Activated CD4-positive, alpha-beta T cell treated with anti-CD3 and anti-CD28 coated beads, Interleukin-2, Interleukin-6, amounts not matched to agents 100 ng/mL and 50 ng/mL, durations not matched to agents 16 hours and 8 hours (primary cell): ENCODE measurements around the gene MARCHF6.

Experiments used
- DNase-seq: peaks from one replicate; pipeline ENCODE4 v3.0.0-alpha.2; 2020

Gene MARCHF6, protein sequence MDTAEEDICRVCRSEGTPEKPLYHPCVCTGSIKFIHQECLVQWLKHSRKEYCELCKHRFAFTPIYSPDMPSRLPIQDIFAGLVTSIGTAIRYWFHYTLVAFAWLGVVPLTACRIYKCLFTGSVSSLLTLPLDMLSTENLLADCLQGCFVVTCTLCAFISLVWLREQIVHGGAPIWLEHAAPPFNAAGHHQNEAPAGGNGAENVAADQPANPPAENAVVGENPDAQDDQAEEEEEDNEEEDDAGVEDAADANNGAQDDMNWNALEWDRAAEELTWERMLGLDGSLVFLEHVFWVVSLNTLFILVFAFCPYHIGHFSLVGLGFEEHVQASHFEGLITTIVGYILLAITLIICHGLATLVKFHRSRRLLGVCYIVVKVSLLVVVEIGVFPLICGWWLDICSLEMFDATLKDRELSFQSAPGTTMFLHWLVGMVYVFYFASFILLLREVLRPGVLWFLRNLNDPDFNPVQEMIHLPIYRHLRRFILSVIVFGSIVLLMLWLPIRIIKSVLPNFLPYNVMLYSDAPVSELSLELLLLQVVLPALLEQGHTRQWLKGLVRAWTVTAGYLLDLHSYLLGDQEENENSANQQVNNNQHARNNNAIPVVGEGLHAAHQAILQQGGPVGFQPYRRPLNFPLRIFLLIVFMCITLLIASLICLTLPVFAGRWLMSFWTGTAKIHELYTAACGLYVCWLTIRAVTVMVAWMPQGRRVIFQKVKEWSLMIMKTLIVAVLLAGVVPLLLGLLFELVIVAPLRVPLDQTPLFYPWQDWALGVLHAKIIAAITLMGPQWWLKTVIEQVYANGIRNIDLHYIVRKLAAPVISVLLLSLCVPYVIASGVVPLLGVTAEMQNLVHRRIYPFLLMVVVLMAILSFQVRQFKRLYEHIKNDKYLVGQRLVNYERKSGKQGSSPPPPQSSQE

DNA sequence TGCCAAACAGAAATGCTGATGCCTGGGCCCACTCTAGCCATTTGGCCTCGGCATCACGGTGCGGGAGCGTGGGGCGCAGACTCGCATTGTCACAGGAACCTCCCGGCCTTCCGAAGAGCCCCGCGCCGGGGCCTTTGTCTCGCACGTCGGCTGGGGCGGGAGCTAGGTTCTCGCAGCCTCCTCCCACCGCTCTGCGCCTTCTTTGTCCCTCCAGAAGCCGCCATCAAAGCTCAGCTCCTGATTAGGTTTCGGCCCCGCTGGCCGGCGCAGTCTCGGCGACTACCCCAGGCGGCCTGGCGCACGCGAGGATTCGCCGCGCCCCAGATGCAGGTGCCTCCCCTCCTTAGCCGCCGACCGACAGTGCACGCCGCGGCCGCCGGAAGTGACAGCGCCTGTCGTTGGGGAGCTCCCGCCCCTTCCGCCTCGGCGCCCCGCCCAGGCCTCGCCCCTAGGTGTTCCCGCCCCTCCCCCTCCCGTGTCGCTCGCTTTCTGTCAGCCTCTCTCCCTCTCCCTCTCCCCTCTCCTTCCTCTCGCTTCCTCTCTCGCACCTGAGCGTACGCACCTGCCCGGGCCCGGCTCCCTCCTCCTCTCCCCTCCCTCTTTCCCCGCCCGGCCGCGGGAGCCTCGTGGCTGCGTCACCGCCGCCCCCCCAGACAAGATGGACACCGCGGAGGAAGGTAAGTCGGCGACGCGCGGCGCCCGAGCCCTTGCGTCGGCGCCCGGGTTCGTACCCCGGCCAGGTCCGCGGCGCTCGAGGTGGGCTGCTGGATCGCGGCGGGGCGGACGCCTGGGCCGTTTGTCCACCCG is at the start of gene MARCHF6:
TSS of gene MARCHF6 (plus strand) at position 455 of the 807 bp plus-strand sequence. CDS start at position 659, 204 bp downstream.
- DNase-seq, result peak; percentile 97

DNA sequence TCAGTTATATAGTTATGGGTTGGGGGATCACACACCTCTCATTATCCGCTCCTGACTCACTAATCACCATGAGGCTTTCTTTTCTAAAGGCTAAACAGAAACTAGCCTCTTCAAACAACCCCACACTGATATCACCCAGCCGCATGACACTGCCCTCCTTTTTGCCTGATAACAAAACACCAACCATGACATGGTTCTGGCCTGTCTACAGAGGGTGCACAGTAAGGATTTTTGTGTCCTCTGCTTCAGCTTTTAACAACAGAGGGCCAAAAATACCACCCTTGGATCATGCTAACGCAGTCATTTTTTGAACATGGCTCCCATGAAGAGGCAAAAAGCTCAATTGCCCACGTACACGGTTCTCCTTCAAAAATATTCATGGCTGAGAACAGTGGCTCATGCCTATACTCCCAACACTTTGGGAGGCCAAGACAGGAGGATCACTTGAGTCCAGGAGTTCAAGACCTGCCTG is 49.8 kb upstream of the MARCHF6 start:
- DNase-seq, result no peak

DNA sequence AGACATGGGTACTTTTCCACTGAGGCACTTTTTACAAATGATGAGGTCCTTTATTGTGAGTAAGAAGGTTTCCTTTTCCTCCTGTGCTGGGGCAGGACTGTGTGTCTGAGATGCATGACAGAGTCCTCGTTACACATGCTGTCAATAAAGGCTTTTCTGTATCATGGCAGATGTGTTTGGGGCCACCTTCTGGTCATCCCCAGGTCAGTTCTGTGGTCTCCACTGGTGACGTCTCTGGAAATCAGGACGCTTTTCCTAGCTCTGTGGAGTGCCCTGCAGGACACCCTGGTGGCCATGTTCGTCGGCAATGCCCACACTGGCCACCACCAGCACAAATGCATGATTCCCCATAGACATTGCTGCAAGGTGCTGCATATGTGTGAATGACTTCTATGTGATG is 48.6 kb upstream of the MARCHF6 start:
- DNase-seq, result no peak

DNA sequence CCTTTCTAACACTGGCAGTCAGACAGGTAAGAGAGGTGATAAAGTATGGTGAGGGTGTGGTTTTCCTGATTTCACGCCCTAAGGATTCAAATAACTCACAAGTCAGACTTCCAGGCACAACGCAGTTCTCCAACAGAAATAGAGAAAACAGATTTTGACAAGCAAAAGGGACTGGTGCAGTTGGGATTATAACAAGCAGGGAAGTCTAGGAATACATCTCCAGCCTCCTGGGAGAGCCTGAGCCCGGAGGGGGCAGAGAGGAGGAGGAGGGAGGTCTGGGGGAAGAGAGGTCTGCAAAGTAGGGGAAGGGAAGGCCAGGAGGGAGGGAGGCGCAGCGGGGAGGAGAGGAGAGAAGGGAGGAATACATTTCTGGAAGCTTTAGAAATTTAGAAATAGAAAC is 47.4 kb upstream of the MARCHF6 start:
- no peak for DNase-seq

DNA sequence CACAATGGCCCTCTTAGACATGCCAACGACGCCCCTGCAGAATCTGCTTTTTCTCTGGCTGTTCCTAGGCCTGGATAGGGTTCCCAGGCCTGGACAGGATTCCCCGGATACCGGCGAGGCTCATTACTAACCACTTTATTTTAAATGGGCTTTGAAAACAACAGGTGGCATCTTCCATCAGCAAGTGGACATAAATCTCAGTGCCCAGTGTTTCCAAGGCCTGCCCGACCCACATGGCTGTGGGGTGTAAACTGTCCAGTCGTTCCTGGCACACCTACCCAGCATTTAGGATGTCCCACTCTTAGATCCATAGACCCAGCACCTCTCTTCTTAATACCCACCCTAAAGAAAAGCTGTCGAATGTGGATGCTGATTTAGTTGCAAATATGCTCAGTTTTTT is 46.7 kb upstream of the MARCHF6 start:
- DNase-seq, result no peak

DNA sequence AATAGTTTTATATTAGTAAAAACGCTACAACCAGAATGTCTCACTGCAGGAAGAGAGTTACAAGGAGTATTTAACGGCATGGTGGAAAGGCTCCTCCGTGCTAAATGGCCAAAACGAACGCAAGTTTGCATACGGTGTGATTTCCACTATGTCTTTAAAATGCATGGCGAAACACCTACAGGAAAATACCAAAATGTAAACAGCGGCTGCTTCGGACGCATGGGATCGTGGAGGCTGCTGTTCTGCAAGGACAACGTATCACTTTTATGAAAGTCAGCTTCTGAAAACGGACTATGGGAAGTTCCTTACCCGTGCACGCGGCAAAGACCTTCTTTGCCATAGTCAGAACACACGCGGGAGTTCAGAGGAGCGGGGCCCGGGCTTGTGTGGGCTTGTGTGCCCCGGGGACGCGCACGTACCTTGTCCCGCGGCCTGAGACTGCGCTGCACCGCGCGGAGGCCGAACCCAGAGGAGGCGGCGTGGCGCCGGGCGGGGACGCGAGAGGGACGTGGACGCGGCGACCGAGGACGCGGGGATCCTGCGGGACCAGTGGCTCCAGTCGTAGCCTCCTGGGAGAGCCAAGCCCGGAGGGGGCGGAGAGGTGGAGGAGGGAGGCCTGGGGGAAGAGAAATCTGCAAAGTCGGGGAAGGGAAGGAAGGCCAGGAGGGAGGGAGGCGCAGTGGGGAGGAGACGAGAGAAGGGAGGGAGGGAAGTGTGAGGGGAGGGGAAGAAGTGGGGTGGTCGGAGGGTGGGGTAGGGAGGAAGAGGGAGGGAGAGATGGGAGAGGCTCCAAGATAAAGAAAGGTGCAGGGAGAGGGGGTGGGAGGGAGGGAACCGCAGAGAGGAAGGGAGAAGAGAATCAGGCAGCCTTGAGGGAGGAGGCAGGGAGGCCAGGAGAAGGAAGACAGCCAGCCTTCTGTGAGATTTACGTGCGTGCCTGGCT is 46.0 kb upstream of the MARCHF6 start, which contains the start of gene CMBL:
TSS of gene CMBL (minus strand) at position 697 of the 943 bp plus-strand sequence. CDS start 17,140 bp downstream, outside the sequence.
- peak; percentile 32 for DNase-seq

DNA sequence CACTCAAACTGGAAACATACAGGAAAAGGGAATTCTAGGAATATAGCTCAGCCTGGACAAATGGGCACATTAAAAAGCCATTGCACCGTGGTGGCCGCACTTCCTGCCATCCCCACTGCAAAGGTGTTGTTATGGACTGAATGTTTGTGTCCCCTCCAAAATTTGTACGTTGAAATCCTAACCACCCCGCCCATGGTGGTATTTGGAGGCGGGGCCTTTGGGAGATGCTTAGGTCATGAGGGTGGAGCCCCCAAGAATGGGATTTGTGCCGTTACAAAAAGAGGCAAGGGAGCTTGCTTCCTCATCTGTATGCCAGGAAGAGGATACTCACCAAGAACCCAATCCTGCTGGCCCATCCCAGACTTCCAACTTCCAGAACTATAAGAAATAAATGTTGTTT is 44.7 kb upstream of the MARCHF6 start:
- DNase-seq, result no peak

DNA sequence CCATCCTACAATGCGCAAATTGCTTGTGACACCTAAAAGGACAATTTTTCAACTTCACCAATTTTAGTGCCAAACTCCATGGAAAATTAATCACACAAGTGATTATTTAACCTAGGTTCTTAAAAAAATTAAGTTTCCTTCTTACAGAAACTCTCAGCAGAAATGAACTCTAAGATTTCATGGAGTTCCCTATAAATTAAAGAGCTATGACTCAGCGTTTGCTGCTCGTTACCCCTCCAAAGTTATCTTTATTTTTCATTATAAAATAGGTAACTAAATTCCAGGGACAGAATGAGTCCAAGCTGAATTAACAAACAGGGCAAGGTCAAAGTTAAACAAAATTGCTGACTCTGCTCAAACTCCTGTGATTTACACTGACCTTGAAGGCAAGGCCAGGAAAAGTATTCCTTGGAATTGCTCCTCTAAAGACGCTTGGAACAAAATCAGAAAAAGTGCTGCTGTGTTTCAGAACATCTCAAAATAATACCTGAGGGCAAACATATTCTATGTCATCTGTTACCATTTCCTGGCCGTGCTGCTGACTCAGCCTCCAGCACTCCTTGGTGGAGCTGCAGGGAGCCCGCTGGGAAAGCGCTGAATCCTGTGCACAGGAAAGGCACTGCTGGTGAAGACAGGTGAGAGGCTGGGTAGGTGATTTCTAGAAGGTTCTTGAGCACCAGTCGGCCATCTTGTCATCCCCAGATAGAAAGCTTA is 43.3 kb upstream of the MARCHF6 start:
- no peak for DNase-seq

DNA sequence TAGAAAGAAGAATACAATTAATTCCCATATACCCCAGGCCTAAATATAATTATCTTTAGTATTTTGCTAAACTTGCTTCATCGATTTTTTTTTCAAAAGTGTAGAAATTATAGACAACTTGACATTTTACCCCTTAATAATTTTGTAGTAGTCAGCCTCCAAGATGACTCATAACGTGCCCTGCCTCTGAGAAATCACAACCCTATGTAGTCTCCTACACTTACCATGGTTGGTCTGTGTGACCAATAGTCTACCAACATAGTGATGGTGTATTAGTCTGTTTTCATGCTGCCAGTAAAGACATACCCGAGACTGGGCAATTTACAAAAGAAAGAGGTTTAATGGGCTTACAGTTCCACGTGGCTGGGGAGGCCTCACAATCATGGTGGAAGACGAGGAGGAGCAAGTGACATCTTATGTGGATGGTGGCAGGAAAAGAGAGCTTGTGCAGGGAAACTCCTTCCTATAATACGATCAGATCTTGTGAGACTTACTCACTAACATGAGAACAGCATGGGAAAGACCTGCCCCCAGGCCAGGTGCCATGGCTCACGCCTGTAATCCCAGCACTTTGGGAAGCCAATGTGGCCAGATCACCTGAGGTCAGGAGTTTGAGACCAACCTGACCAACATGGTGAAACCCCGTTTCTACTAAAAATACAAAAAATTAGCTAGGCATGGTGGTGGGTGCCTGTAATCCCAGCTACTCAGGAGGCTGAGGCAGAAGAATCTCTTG is 42.5 kb upstream of the MARCHF6 start:
- peak; percentile 38 for DNase-seq

DNA sequence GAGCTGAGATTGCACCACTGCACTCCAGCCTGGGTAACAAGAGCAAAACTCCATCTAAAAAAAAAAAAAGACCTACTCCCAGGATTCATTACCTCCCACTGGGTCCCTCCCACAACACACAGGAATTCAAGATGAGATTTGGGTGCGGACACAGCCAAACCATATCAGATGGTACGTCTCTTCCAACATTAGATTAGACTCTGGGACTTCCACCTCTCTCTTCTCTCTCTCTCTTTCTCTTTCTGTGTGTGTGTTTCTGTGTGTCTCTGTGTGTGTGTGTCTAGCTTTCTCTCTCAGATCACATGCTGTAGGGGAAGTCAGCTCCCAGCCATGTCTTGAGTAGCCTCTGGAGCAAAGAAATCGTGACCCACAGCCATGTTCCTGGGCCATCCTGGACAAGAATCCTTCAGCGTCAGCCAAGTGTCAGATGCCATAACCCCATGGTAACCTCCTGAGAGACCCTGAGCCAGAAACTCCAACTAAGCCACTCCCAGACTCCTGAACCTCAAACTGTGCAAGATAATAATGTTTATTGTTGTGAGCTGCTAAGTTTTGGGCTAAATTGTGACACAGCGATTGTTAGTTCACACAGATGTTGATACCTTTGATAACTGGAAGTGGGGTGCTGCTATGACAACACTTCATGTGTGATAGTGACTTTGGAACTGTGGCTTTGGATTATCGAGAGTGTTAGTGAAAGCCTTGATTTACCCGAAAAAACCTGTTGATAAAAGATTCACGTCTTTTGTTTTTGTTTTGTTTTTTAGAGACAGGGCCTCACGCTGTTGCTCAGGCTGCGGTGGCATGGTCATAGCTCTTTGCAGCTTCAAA is 41.7 kb upstream of the MARCHF6 start:
- no peak for DNase-seq

DNA sequence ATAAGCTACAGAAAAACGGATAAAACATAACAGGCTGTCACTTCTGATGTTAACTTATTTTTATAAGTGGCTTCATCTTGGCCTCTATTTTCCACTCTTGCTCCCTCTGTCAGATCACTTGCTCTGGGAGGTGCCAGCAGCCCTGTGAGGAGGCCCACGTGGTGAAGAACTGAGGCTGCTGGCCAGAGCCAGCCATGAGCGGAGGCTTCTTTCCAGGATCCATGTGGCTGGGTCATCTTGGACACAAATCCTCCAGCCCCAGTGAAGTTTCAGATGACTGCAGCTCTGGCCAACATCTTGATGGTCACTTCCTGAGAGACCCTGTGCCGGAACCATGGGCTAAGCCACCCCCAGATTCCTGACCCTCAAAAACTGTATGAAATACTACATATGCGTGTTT is 38.3 kb upstream of the MARCHF6 start:
- DNase-seq, result no peak

DNA sequence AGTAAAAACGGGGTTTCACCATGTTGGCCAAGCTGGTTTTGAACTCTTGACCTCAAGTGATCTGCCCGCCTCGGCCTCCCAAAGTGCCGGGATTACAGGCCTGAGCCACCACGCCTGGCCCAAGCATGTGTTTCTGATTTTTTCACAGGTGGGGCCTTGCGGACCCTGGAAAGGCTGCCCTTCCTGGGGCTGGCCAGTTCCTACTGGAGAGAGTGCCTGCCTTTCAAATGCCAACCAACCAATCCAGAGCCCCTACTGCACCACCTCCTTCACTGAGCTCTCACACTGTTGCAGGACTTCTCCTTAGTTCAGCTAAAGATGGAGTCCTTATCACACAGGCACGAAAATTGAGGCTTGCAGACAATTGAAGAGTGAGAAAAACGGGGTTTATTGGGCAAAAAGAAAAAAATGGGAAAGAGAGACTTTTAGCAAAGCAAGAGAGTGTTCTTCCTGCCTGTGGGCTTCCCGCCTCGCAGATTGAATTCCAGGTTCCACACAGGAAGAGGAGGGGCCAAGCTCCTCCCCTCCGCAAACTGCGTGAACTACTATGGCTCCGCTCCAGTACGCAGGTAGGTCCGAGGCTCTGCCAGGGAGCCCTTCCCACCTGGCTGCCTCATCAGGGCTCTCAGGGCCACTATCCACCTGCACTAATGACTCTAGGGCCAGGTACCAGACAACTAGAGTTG is 37.5 kb upstream of the MARCHF6 start:
- no peak for DNase-seq

DNA sequence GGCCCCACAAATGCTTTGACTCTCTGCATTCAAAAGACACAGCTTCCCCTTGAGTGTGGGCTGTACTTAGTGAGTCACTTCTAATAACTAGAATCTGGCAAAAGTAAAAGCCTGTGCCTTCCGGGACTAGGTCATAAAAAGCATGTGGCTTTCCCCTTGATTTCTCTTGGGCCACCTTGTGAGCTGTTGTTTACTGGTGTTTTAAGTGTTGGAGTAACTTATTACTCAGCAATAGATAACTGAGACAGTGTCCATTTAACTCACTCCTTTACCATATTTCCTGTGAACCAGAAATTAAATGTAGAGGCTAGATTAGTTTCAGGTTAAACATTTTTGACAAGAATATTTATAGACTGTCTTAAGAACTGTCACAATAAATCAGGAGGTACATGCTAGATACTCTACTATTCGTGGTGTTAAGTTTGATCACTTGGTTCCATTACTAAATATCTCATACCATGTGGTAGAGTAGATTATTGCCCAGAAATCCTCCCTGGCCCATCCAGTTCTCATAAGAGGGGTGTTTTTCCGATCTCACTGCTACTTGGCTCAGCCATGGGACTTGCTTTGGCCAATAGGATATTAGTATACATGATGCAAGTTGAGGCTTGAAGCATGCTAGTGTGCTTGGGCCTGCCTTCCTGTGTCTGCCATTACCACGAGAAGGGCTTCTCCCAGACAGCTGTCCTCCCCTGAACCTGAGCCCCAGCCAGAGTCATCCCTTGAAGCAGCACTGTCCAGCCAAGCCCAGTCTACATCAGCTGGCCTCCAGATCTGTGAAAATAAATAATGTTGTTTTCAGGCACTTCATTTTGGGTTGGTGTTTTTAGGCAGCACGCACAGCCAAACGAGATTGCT is 35.4 kb upstream of the MARCHF6 start:
- DNase-seq, result peak; percentile 35

DNA sequence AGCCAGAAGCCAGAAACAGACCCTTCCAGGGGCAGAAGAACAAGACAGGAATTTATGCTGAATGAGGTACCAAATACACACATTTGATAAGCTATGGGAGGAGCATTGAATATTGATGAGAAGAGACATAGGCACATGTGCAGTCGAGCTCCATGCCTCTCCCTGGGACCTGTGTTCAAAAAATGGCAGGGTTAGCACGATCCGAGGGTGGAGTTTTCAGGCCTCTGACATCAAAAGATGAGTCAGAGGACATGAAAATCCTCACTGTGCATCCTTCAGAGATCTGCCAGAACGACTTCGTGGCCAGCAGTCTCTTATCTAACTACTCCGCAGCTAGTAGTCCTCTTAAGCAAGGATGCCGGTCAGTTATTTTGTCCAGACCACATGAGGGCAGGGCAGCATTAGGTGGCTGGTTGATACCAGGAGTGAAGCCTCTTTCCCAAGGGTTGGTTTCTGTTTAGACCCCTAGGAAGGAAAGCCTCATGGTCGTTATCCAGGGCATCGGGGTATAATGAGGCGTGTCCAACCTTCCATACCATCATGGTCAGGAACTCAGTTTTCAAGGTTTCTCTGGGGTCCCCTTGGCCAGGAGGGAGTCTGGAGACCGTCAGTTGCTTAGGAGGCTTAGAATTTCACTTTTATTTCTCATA is 34.2 kb upstream of the MARCHF6 start:
- DNase-seq, result no peak

DNA sequence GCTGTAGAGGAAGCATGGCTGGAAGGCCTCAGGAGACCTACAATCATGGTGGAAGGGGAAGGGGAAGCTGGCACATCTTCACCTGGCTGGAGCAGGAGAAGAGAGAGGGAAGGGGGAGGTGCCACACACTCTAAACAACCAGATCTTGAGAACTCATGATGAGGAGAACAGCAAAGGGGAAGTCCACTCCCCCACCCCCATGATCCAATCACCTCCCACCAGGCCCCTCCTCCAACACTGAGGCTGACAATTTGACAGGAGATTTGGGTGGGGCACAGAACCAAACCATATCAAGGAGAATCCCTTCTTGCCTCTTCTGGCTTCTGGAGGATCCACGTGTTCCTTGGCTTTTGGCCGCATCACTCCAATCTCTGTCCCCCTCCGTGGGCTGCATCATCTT is 32.7 kb upstream of the MARCHF6 start:
- no peak for DNase-seq

DNA sequence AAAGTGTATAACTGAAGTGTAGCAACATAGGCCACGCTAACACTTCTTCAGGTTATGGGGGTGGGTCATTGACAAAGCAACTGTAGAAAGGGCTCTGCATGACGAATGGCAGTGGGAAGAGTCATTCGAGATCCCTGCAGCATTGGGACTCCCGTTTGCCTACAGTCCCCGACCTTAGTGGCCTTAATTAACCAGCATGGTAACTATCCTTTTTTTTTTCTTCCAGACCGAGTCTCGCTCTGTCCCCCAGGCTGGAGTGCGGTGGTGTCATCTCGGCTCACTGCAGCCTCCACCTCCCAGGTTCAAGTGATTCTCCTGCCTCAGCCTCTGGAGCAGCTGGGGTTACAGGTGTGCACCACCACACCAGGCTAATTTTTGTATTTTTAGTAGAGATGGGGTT is 31.6 kb upstream of the MARCHF6 start:
- no peak for DNase-seq
